ENCODE results near the gene CNTLN.
"Not testable (repeated sequence)": the region's sequence is repeated elsewhere in the genome, so short reads cannot be mapped to it uniquely, and the experiment has no call there.

CNTLN gene

GRCh38 chr9:17185481-17186029 is 50.7 kb downstream of the CNTLN start:
- DNase-seq (ENCODE audit: low read depth in 2 of 2) = no peak

DNA sequence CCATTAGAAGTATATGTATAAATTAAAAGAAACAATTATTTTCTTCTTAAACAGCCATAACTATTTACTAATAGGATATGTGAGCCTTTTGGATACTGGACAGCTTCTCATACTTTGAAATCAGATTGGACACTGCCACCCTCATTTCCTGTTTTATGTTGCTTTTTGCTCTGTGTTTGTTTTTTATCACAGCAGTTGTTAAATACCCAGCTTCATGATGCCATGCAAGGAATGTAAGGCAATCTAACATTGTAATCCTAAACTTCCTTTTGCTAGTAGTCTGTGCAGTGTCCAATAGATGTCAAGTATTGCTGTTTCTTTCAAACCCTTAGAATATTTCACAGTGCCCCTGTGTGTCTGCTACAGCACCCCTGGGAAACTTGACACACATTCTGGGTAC is 56.2 kb downstream of the CNTLN start:
- no peak for DNase-seq (ENCODE audit: low read depth in 2 of 2)

DNA sequence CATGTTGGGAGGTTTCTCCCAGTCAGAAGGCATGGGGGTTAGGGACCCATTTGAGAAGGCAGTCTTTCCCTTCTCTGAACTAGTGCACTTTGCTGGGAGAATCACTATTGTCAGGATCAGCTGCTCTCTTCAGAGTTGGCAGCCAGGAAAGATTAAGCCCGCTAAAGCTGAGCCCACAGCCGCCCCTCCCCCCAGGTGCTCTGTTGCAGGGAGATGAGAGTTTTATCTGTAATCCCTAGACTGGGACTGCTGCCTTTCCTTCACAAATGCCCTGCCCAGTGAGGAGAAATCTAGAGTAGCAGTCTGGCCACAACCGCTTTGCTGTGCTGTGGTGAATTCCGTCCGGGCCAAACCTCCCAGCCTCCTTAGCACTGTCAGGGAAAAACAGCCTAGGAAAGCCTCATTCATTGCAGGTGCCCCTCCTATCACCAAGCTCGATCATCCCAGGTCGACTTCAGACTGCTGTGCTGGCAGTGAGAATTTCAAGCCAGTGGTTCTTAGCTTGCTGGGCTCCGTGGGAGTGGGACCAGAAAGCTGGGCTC is 69.8 kb downstream of the CNTLN start:
- no peak for DNase-seq (ENCODE audit: low read depth in 2 of 2)

DNA sequence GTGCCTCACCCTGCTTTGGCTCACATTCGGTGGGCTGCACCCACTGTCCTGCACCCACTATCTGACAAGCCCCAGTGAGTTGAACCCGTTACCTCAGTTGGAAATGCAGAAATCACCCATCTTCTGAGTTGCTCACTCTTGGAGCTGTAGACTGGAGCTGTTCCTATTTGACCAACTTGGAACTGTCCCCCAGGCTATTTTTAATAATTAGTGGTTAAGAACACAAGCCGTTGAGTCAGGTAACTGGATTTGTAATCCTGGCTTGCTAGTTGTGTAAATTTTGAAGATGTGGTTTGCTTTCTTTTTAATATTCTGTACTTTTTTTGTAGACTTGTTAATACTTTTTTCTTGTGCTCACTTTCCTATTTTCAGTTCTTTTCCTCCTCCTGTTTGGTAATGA is 81.2 kb downstream of the CNTLN start:
- DNase-seq (ENCODE audit: low read depth in 2 of 2) = no peak

- DNase-seq (ENCODE audit: low read depth in 2 of 2) = no peak
Measured at GRCh38 chr9:17216646-17217045, 81.8 kb downstream of the CNTLN start.

DNA sequence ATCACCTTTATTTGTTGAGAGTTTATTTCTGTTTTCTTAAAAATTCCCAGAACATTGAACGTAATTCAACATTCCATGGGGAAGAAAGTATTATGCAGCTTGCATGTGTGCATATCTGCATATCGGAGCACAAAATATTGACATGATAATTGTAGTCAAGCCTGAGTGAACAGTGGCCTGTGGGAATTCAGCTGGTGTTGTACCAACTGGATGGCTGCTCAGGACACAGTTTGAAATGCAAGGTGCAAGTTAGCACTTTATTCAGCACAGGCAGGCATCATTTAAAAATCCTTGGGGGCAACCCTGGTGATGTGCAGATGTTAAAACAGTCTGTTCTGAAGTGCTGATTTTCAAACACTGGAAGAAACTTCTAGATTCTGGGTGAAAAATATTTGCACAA is 82.4 kb downstream of the CNTLN start:
- DNase-seq (ENCODE audit: low read depth in 2 of 2) = no peak

DNA sequence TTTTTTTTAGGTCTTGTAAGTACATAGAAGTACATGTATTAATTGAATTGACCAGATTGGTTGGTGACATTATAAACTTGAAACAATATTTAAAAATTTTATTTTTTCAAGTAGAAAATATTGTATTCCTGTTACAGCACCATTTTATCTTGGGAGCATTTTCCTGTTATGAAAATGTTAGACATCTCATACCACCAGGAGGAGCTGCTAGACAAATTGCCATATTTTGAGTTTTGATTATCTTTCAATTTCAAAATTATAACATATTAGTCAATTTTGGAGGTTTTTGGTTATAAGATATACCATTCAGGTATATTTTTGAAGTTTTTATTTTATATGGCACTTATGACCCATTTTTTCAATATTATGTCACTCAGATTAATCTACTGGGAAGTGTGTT is 84.4 kb downstream of the CNTLN start:
- DNase-seq (ENCODE audit: low read depth in 2 of 2) = no peak

DNA sequence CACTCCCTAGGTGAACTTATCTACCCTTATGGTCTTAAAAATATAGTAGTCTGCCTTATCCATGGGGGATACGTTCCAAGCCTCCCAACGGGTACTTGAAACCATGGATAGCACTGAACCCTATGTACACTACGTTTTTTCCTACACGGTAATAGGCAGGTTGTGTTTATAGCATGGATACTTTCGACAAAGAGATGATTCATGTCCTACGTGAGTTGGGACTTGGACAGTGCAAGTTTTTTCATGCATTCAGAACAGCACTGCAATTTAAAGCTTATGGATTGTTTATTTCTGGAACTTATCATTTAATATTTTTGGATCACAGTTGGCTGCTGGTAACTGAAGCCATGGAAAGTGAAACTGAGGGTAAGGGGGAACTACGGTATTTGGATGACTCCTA is 88.1 kb downstream of the CNTLN start:
- no peak for DNase-seq (ENCODE audit: low read depth in 2 of 2)

DNA sequence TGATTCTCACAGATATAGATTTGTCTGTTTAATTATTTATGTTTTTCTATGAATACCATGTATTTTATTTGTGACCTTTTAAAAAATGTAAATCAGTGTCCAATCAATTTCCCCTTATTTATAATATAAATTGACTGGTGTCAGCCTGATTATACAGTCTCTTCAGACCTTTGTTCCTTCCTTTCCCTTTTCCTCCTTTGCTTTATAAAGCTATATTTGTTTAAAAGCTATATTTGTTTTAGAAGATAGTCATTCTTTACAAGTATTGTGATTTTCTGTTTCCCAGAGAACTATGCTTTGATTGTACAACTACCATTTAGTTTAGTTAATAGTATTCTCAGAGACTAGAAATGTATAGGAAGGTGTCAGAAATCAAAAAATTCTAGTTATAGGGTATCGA is 90.6 kb downstream of the CNTLN start:
- DNase-seq (ENCODE audit: low read depth in 2 of 2) = no peak

DNA sequence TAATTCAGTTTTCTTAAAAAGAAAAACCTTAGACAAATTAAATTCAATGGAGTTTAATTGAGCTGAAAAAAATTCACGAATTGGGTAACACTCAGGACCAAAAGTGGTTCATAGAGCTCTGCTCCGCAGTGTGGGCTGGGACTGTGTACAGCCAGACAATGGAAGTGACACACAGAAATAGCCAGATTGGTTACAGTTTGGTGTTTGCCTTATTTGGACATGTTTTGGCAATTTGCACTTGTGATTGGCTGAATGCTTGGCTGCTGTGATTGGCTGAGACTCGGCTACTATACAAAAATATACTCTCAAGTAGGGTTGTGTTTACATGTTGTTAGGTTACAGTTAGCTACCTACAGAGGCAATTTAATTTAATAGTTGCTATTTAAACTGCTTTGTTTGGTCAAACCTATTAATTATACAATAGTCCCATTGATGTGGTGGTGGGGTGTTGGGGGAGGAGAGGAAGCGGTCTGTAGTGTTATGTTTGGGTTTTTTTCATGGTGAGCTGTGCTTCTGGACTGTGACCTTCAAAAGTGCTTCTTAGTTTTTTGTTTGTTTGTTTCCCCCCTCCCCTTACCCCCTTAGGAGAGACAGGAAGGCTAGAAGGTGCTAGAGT is 95.2 kb downstream of the CNTLN start:
- DNase-seq (ENCODE audit: low read depth in 2 of 2) = no peak

- no peak for DNase-seq (ENCODE audit: low read depth in 2 of 2)
Measured at GRCh38 chr9:17230646-17231045, 95.8 kb downstream of the CNTLN start.

- no peak for DNase-seq (ENCODE audit: low read depth in 2 of 2)
Measured at GRCh38 chr9:17236147-17236546, 101.3 kb downstream of the CNTLN start.

GRCh38 chr9:17246770-17247169 is 111.9 kb downstream of the CNTLN start:
- no peak for DNase-seq (ENCODE audit: low read depth in 2 of 2)

- DNase-seq (ENCODE audit: low read depth in 2 of 2) = no peak
Measured at GRCh38 chr9:17251100-17251499, 116.3 kb downstream of the CNTLN start.

DNA sequence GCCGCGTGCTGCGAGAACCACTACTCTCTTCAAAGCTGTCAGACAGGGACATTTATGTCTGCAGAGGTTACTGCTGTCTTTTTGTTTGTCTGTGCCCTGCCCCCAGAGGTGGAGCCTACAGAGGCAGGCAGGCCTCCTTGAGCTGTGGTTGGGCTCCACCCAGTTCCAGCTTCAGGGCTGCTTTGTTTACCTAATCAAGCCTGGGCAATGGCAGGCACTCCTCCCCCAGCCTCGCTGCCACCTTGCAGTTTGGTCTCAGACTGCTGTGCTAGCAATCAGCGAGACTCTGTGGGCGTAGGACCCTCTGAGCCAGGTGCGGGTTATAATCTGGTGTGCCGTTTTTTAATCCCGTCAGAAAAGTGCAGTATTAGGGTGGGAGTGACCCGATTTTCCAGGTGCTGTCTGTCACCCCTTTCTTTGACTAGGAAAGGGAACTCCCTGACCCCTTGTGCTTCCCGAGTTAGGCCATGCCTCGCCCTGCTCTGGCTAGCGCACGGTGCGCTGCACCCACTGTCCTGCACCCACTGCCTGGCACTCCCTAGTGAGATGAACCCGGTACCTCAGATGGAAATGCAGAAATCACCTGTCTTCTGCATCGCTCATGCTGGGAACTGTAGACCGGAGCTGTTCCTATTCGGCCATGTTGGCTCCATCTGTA is 133.8 kb downstream of the CNTLN start:
- DNase-seq (ENCODE audit: low read depth in 2 of 2) = not testable (repeated sequence)

- DNase-seq (ENCODE audit: low read depth in 2 of 2) = no peak
Measured at GRCh38 chr9:17269799-17270198, 135.0 kb downstream of the CNTLN start.

DNA sequence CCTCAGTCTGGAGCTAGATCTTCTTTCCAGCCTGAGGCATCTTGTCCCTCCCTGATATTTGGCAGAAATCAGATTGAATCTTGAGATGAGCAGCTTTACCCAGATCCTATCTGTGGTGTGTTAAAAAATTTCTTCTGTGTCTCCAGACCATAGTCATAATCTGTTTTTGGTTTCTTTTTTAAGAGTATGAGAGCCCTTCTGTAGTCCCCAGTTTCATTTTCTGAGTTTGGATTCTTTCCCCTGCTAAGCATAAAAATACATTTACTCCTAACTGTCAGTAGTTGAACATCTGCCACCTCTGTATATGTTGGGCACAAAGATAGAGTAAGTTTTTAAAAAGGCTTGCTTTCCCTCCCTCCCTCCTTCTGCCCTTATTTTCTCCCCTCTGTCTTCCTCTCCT is 137.7 kb downstream of the CNTLN start:
- DNase-seq (ENCODE audit: low read depth in 2 of 2) = no peak

DNA sequence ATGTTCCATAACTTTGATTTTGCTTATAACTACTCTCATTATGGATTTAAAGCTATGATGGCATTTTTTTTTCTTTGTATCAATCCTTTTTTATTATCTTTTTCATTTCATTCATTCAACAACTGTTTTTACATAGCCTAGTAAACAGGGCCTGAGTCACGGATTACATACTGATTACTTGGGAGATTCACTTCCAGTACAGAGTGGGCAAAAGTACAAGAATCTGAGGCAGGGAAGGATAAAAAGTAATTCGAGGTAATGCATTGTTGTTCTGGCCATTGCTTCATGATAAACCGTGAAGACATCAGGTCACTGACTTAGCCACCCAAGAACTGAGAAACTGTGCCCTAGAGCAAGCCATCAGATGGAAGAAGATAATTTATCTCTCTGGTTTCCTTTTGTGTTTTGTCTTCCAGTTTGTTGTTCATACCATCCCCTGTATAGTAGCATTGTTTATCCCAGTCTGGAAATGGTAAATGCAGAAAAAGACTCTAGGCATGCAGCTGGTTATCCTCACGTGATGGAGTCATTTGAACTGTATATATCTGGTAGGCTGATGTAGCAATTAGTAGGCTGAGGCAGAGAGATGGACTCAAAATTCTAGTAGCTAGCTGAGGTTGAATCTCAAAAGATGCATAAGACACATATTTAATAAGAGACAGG is 145.6 kb downstream of the CNTLN start:
- no peak for DNase-seq (ENCODE audit: low read depth in 2 of 2)

DNA sequence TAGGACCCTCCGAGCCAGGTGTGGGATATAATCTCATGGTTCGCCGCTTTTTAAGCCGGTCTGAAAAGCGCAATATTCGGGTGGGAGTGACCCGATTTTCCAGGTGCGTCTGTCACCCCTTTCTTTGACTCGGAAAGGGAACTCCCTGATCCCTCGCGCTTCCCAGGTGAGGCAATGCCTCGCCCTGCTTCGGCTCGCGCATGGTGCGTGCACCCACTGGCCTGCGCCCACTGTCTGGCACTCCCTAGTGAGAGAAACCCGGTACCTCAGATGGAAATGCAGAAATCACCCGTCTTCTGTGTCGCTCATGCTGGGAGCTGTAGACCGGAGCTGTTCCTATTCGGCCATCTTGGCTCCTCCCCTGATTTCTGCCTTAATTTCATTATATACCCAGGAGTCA is 155.8 kb downstream of the CNTLN start:
- not testable (repeated sequence) for DNase-seq (ENCODE audit: low read depth in 2 of 2)

GRCh38 chr9:17291766-17292165 is 156.9 kb downstream of the CNTLN start:
- no peak for DNase-seq (ENCODE audit: low read depth in 2 of 2)

DNA sequence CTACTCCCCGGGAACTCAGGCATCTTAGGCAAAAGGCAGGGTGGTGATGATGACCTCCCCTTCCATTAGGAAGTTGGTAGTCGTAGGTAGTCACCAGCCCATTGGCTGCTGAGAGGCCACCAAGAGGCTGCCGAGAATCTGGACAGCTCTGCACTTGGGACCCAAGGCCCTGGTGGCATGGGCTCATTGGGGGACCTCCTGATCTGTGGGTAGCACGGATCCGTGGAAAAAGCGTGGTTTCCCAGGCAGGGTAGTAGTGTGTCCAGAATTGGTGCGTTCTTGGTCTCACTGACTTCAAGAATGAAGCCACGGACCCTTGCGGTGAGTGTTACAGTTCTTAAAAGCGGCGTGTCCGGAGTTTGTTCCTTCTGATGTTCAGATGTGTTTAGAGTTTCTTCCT is 158.8 kb downstream of the CNTLN start:
- DNase-seq (ENCODE audit: low read depth in 2 of 2) = no peak

DNA sequence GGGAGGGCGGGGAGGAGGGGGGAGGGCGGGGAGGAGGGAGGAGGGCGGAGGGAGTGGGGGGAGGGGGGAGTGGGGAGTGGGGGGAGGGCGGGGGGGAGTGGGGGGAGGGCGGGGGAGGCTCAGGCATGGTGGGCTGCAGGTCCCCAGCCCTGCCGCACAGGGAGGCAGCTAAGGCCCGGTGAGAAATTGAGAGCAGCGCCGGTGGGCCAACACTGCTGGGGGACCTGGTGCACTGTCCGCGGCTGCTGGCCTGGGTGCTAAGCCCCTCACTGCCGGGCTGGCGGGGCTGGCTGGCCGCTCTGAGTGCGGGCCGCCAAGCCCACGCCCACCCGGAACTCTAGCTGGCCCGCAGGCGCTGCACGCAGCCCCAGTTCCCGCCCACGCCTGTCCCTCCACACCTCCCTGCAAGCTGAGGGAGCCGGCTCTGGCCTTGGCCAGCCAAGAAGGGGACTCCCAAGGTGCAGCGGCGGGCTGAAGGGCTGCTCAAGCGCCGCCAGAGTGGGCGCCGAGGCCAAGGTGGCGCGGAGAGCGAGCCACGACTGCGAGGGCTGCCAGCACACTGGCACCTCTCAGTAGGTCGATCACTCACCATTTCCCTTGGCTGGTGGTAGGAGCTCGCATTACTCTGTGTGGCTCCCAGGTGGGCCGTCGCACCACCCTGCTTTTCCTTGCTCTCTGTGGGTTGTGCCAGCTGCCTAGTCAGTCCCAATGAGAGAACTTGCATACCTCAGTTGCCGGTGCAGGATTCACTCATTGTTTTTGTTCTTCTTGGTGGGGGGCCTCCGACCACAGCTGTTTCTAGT is 160.2 kb downstream of the CNTLN start:
- DNase-seq (ENCODE audit: low read depth in 2 of 2) = no peak
